Glomerular visceral epithelial cell (primary cell): ENCODE results near the gene ELF5.

Source experiments
- DNase-seq: peaks from one replicate; pipeline ENCODE4 v3.0.0-alpha.2; 2016; ENCODE audit errors: extremely low spot score

The ELF5 gene

DNA sequence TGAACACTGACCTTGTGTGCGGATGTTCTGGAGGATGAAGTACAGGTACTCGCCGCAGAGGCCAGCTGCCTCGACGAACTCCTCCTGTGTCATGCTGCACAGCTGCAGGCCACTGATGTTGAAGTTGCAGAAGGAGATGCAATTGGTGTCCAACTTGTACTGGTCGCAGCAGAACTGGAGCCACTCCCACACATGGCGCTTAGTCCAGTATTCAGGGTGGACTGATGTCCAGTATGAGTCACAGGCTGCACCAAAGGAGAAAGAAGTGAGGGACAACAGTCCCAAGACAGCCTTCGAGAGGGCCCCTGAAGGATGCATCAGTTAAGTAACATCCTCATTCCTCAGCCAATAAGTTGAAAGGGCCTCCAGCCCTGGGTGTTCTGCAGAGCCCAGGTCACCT is 20.1 kb downstream of the ELF5 start:
- DNase-seq: no peak

DNA sequence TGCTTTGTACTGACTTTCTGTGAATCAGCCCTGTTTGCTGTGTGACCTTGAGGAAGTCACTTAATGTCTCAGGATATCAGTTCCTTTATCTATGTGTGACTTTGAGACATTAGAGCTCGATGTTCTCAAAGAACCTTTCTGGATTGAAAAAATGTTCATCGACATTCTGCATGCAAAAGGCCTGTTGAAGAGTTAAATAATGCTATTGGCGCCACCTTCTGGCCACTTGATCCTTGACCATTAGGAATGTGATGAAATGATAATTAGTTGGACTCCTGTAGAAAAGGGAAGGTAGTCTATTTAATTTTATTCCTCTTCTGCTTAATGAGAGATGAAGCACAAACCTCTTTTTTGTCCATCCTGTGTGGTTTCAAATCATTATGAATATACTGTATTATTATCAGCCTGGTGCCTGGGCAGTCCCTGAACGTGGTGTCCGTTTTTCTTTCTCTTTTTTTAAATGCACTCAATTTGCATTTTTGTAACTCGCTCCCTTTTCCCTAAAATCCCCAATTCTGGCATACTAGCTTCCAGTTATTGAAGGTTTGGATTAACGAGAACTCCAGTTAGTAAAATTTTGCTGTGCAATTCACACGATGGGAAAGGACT is 20.7 kb downstream of the ELF5 start:
- DNase-seq: peak; percentile 63

DNA sequence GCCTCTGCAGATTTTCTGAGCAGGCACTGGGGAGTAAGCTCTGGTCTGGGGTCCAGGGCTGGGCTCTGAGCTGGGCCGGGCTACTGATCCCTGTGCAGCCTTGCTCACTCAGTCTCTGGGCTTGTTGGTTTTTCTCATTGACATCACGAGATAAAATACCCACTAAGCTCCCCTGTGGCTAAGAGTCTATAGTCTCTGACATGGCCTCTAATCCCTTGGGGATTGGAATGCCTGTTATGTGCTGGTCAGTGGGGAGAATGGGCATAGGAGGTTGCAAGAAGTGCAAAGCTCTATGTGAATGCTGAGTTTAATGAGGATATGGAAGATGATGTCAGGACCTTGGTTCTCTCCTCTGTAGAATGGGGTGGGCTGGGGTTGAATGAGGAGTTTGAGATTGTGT is 23.3 kb downstream of the ELF5 start:
- DNase-seq: no peak

DNA sequence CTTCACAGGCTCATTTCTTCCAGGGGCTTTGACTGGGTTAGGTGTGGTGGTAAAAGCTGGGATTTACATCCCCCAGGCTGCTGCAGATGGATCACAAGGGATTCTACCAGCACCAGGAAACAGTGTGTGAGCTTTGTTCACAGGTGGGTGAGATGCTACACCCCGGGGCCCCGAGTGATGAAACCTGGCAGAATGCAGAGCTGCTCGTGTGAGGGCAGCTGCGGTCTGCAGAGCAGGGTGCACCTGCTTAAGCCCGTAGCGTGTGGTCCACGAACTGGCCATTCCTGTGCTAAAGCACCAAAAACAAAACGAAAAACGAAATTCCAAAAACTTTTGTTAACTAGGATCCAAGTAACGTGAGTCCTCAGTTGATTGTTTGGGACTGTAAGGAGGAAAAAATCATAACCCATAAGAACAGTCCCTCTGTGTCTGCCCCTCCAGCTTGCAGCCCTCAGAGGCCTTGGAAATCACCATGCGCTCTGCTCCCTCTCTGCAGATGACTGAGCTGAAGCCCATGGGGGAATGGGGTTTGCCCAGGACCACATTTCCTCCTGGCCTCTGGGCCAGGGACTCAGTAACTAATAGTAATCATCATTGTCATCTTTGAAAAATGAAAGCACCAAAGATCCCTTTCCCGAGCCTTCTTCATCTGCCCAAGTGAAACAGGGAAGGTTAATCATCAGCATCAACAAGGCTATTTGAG is 24.6 kb downstream of the ELF5 start:
- no peak for DNase-seq

DNA sequence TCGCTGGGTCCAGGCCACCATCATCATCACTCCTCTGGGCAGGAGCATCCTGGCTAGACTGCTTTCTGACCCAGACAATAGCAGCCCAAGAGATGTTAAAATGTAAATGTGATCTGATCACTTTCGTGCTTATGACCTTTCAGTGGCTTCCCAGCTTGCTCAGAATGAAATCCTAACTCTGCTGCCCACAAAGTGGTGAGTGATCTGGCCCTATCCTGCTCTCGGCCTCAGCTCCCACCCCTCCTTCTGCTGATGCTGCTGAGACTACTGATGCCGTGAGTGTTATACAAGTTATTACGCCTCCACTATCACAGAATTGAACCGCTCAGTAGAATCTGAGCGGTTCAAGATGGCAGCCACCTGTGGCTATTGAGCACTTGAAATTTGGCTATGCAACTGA is 26.2 kb downstream of the ELF5 start:
- DNase-seq: no peak

DNA sequence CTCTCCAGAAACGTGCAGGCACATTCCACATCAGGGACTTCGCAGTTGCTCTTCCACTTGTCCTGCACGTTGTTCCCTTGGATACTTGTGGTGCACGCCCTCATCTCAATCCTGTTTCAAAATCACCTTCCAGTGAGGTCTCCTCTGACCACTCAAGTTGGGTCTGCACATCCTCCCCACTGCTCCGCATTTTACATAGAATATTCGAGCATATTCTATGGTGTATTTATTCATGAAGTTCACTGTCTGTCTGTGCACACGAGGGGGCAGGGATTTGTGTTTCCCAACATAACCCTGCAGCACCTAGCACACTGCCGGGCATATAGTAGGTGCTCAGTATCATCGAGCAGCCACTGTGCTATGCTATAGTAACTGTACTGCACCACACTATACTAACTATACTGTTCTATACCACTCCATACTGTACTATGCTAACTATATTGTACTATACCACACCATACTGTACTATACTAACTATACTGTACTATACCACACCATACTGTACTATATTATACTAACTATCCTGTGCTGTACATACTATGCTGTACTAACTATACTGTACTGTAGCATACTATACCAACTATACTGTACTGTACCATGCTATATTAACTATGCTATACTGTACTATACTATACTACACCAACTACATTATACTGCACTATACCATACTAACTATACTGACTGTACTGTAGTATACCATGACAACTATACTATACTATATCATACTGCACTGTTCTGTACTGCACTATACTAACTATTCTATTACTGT is 30.3 kb downstream of the ELF5 start:
- DNase-seq: no peak

DNA sequence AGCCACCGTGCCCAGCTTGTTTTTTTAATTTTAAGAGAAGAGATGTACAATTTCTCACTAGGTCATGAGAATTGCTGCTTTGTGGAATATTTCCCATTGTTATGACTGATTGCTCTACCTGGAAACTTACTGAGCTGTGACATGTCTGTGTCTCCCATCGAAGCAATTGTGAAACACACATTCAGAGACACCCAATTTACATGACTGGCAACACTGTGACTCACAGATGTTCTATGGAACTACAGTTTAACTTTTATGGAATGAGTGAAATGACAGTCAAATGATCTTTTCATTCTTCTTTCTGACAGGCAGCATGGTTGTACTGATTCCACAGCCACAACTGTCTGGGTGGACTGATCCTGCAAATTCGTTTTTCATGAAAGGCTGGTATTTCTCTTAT is 32.3 kb downstream of the ELF5 start:
- no peak for DNase-seq

DNA sequence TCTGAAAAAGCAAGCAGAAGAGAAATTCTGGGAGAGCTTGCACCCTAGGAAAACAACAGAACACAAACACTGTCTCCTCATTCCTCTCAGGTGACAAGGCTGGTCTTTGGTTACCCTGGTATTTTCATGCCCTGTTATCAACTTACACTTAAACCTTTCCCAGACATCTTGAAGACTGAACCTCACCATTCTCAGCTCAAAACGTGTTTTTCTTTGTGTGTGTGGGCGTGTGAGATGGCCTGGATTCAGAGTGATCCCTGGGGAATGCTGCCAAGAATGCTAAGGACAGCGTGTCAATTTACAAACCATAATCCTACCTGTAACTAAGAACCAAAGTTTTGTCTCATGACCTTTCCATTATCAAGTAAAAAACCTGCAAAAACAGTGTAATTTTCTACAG is 33.3 kb downstream of the ELF5 start:
- no peak for DNase-seq

DNA sequence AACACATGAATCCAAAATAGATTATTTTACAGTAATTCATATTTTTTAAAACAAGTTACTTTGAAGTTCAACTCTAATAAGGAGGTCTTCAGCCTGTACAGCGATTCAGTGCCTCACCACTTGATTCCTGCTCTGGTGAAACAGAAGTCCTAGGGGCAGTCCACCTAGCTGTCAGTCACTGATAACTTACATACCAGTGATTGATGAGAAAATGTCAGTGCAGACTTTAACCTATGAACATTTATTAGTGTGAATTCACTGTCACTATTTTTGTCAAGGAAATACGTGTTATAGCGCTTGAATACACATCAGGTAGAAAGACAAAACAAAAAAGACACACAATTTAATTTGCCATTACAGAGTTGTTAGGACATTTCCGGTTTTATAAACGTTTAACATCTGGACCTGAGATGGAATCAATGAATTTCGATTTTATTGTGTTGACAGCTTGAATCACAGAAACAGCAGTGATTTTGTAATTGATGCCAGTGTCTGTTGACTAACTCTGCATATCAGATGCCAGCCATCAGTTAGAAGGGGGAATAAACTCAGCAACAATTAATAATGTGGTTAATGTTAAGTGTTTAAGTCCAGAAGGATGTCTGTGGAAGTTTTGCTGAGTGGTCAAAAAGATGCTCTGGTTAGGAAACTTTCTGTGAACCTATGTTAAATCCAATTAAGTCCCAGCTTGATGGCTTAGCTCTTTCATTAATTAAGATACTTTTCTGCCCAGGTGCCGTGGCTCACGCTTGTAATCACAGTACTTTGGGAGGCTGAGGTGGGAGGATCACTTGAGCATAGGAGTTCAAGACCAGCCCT is 34.5 kb downstream of the ELF5 start:
- no peak for DNase-seq

DNA sequence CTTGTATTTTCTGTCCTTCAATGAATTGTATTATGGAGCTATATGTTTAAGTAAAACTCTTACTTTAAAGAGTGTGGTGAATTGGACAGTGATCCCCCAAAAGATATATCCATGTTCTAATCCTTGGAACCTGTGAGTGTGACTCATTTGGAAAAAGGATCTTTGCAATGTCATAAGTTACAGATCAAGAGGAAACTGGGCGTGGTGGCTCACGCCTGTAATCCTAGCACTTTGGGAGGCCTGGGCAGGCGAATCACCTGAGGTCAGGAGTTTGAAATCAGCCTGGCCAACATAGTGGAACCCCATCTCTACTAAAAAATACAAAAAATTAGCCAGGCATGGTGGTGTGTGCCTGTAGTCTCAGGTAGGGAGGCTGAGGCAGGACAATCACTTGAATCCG is 36.7 kb downstream of the ELF5 start:
- no peak for DNase-seq

DNA sequence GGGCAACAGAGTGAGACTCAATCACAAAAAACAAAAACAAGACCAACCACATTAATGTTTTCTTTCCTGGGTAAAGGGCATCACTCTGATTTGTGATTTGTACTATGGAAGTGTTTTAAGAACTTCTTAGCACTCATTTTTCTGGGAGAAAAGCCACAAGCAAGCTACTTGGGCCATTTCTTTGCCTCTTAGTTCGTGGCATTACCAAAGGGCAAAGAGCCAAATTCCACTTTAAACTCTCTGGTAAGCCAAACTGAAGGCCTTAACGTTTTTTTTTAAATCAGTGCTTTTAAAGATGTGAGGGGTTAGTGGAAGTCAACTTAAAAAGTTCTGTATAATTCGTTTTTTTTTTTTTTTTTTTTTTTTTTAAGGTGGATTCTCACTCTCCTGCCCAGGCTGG is 37.9 kb downstream of the ELF5 start:
- DNase-seq: no peak

DNA sequence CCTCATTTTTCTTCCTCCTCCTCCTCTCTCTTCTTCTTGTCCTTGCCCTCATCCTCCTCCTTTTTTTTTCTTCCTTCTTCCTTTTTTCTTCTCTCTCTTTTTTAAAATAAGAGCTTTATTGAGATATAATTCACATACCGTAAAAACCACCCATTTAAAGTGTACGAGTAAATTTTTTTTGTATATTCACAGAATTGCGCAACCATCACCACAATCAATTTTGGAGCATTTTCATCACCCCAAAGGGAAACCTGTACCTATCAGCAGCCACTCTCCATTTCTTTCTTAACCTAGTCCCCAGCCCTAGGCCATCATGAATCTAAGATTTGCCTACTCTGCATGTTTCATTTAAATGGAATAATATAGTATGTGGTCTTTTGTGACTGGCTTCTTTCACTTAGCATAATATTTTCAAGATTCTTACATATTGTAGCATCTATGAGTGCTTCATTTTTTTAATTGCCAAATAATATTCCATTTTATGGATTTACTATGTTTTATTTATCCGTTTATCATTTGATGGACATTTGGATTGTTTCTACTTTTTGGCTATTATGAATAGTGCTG is 39.9 kb downstream of the ELF5 start:
- DNase-seq: no peak

DNA sequence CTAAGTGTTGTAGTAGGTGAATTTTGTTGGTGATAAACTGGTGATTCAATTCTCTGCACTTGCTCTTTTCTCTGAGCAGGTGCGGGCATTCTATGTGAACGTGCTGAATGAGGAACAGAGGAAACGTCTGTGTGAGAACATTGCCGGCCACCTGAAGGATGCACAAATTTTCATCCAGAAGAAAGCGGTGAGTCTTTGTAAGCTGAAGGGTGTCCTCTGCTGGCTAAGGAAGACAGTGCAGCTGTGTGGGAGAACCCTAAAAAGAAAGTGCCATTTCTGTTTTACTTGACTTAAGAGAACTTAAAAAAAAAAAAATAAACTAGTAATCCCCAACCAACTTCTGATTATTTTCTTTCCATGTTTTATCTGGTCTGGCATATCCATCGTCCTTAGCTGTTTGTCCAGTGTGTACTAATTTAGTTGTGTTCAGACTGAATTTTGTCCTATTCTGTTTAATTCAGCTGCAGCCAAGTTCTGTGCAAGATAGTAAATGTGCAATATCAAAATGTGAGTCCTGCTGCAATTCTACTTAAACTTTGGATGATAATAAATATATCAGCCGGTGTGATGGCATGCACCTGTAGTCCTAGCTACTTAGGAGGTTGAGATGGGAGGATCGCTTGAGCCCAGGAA is 45.3 kb downstream of the ELF5 start:
- DNase-seq: peak; percentile 36

DNA sequence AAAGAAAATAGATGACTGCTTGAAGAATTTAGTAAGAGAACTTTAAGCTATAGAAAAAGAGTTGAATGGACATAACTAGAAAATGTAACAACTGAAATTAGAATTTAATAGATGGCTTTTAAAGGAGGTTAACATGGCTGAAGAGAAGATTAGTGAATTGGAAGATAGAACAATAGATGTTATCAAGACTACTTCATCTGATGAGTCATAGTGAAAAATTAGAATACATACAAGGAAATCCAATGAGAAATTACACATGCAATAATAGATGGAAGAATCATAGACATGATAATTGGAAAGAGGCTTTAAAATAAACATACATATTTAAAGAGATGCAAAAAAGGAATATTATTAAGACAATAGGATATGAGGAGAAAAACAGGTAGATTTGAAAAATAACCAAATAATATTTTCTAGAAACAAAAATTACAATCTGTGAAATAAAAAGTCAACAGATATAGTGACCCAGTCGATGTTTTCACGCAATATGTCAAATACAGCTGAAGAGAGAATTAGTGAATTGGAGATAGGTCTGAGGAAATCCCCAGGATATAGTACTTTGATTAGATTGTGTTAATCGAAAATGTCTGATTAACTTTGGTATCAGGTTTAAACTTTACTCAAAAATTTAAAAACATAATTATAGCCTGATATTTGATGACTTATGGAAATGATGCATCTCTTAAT is 46.6 kb downstream of the ELF5 start:
- DNase-seq: no peak

DNA sequence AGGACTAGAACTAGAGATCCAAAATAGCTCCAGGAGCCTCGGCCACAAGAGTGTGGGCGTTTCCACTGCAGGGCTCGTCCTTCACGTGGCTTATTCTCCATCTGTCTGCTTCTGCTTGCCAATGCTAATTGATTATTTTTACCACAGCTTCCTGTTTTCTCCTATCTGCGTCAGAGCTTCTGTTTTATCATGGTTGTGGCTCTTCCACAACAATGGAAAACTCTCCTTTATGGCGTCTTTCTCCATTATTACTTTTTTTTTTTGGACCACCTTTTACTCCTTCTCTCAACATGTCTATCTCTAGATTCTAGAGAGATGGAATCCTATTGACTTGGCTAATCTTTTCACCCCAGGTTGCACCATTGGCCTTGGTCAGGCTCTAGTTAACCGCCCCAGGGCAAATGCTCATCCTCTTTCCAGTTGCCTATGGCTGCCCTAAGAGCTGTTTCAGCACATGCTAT is 49.0 kb downstream of the ELF5 start:
- no peak for DNase-seq

DNA sequence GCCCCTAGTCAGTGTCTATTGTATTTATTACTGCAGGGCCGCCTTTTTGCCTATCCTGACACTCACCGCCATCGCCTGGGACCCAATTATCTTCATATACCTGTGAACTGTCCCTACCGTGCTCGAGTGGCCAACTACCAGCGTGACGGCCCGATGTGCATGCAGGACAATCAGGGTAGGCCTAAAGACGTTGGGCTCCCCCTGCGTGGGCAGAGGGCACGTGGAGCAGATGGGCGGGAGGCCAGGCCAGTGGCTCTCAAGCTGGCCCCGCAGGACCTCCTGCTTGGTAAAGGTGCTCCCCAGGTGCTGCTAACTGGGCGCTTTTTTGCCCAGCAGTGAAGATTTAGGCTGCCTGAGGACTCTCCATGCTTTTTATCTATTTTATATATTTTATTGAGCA is 52.4 kb downstream of the ELF5 start:
- no peak for DNase-seq

DNA sequence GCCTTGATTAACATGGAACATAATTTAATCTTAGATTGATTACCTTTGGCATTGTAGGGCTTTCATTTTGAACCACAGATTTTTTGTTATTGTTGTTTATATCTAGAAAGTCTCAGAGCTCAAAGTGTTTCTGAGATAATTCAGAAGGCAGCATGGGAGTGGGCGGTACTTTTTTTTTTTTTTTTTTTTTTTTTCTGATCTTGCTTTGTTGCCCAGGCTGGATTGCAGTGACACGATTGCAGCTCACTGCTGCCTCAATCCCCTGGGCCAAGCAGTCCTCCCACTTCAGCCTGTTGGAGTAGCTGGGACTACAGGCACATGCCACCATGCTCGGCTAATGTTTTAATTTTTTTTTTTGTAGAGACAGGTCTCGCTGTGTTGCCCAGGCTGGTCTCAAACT is 53.3 kb downstream of the ELF5 start:
- no peak for DNase-seq

DNA sequence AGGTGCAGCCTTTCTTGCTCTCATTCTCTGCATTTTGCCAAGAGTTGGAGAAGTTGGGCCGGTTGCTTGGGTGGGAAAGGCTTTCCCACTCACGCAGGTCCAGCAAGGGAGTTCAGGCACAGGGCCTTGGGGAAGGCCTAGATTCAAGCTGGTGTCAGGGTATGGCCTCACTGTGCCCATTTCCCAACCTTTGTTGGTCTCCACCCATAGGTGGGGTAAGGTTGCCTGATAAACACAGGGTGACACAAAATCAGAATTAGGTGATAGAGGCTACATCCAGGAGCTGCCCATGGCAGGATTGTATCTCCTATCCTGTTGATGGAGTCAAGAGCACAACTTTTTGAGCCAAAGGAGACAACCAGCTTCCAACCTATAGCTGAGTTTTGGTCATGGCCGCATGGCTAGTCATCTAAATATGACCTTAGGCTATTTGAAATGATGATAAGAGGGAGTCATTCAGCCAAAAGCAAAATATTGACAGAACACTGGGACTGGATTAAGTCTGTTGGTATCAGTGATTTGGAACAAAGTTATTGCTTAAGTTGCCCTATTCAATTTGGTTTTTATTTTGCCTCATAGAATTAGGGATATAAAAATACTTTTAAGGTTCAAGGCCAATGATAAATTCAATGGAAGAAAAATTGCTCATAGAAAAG is 54.0 kb downstream of the ELF5 start:
- no peak for DNase-seq

DNA sequence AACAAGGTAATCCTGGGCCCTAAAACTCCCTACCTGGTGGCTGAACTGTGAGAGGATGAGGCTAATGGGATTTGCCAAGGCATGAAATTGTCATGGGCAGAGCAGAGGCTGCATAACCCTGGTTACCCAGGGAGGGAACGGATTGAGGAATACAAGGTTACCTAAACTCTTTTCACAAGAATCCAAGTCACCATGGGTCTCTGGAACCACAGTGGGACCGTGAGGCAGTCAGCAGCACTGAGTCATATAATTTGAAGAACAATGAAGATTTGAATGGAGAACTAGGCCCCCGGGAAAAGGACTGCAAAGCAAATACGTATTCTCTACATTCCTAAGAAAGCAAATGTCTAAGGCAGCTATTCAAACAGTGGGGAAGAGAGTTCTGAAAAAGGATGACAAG is 55.1 kb downstream of the ELF5 start:
- DNase-seq: no peak

DNA sequence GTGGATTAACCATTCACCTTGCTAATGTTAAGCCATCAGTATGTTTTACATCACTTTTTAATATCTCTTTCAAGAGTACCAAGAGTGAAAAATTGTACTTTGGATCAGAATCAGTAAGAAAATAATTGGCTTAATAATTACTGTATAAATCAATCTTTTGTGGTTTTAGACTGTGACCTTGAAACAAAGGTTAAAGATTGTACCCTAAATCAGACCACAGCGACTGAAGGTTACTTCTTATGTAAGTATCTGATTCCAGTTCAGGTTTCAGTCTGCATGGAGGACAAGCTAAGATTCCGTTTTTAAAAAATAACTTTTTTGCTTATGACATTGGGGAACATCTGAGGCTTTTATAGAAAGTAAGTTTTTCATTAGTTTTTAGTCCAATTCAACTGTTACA is 56.0 kb downstream of the ELF5 start:
- no peak for DNase-seq
